GM21526 (cell line): ENCODE data around the gene MVB12B.

Source experiments
- ATAC-seq: cut with Tn5 transposase; IDR thresholded peaks from one replicate; pipeline ENCODE4 v1.9.1; 2021; ENCODE audit warnings: moderate library complexity; ENCODE audit not compliant: unreplicated experiment, low FRiP score

MVB12B gene

DNA sequence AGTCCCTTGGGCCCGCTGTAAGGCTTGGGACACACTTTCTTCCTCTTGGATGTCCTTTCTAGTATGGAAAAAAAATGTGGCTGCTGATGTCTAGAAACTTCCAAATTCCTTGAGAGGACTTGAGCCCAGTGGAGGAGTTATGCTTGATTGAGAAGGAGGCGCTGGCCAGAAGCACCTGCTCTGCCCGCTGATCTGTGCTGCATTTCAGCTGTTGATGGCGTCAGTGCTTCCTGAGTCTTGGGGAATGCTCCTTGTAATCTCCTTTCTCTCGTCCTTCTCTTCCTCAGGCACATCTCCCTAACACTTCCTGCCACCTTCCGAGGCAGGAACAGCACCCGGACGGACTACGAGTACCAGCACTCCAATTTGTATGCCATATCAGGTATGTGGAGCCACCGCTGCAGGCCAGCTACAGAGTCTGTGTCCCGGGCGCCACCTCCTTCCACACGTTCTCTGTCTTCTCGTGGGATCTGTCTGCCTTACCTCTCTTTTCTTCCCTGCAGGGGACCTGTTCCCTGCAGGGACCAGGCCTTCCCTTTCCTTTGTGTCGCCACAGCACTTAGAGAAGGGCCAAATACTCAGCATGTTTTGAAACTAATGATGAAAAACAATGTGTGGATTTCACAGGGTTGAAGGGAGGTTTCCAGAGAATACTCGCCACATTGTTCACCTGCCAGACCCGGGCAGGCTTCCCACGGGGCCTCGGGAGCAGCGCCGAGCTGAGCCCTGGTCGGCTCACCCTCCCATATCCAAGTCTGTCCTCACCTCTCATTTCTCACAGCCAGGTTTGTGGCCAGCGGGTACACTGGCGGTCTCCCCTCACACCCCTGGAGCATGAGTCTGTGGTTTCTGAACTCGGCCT lies 95.2 kb downstream of the MVB12B start:
- ATAC-seq = no peak

- ATAC-seq = no peak
Measured at GRCh38 chr9:126423142-126423915, 96.7 kb downstream of the MVB12B start.

DNA sequence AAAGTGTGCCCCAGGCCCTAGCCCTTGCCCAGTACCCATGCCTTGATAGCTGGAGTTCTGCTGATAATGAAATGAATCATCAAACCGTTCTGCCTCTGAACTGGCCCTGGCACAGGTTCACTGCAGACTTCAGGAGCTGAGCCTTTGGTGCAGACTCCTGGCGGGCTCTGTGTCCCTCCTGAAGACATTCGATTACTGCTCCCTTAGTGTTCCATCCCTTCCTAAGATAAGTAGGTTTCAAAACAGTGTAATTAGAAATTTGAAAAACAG lies 97.2 kb downstream of the MVB12B start:
- no peak for ATAC-seq

- ATAC-seq = no peak
Measured at GRCh38 chr9:126424511-126424910, 97.9 kb downstream of the MVB12B start.

DNA sequence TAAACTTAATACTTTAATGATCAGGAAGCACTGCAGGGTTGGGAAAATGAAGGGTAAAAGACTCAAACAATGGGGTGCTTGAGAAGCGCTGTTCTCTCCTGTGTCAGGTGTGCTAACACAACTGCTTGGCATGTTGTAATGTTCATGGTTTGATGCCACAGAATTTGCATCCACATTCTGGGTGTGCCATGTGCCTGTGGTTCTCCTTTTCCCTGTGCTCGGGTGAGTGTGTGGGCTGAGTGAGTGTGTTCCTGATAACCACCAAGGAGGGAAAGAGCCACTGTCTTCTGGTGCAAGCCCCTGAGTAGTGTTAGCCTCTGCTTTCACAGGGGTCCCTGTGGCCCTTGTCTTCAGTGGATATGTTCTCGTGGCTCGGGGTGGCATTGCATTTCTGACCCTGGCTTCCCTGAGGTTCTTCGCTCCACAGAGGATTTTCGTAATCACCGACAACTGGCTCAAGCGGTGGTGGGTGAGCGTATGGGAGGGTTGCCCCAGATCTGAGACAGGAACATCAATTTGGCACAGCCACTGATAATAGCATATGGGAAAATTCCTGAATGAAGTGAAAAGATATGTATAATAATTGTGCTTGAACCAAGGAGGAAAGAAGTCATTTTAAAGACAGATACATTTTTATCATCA lies 102.0 kb downstream of the MVB12B start:
- no peak for ATAC-seq

DNA sequence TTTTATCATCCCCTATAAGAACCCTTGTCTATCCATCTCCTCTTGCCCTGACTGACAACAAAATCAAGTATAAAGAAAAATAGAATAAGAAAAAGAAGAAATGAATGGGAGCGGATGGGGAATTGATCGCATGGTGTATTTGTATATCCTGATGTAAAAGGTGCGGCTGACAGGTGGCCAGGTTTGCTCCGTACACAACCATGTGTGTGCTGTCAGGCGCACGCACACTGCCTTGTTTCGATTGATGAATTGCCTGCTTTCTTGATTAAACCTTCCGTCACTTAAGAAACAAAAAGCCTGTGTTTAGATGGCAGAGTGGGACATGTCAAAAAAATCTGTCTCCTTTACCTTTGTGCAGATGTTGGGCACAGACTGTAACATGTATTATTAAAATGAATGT lies 102.6 kb downstream of the MVB12B start:
- no peak for ATAC-seq

- ATAC-seq = no peak
Measured at GRCh38 chr9:126430124-126430523, 103.5 kb downstream of the MVB12B start.

GRCh38 chr9:126431077-126431742 lies 104.6 kb downstream of the MVB12B start:
- no peak for ATAC-seq

GRCh38 chr9:126432659-126433058 lies 106.0 kb downstream of the MVB12B start:
- ATAC-seq = no peak

DNA sequence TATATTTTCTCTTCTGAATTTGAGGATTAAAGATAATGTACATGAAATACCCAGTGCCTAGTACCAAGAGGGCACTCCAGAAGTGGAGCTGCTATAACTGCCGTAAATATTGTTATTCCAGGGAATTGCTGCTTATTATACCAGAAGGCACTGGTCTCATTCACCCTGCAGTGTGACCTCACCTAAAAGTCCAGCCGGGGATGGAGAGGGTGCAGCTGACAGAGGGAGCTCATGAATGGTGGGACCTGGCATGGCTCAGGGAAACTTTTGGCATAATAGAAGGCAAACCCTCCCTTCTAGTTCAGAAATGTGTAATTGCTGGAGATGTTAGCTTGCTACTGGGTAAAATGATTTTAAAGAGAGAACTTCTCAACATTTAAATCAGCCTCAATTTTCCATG lies 108.5 kb downstream of the MVB12B start:
- ATAC-seq = no peak

- no peak for ATAC-seq
Measured at GRCh38 chr9:126435626-126436025, 109.0 kb downstream of the MVB12B start.

- no peak for ATAC-seq
Measured at GRCh38 chr9:126436545-126437267, 110.1 kb downstream of the MVB12B start.

GRCh38 chr9:126437268-126437666 lies 110.6 kb downstream of the MVB12B start:
- ATAC-seq = no peak

DNA sequence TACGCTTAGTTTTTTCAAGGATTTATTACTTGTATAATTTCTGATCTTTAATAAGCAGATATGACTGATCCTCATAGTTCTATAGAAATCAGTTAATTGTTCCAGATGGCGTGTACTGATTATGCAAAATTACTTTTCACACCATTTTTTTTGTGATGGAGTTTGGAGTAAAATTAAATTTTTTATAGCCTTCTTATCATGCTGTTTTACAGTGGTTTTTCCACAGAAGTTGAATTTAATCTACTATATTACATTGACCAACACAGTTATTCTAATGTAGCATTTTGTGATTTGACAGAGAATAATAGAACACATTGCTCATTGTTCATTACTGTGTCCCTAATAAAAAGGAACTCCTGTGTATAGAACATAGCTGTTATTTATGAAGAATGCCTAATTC lies 111.1 kb downstream of the MVB12B start:
- no peak for ATAC-seq

DNA sequence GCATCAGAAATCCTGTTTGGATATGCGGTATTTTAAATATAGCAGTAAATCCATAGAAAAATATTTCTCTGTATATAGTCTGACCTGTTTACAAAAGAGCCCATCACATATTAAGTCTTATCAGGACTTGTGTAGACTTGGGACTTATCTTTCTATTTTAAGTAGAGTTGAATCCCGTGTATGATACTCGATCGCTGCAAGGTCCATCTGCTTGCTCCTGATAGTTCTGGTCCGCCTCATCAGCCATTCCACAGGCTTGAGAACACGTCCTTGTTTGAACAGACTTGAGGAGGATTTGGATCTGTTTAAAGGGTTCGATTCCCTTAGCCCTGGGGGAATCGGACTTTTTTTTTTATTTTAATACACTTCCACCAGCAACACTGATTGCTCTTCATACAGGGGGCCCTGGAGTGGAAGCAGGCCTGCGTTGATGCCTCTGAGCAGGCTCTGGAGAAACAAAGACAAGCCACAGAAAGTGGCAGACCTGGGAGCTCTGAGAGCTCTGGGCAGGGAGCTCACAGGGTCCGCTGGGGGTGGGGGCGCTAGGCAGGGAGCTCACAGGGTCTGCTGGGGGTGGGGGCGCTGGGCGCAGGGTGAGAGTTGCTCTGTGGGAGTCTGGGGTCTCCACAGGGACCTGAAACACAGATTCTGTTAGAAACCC lies 112.2 kb downstream of the MVB12B start:
- ATAC-seq = no peak

GRCh38 chr9:126439402-126439765 lies 112.8 kb downstream of the MVB12B start:
- no peak for ATAC-seq

GRCh38 chr9:126439883-126440653 lies 113.4 kb downstream of the MVB12B start:
- ATAC-seq = no peak

DNA sequence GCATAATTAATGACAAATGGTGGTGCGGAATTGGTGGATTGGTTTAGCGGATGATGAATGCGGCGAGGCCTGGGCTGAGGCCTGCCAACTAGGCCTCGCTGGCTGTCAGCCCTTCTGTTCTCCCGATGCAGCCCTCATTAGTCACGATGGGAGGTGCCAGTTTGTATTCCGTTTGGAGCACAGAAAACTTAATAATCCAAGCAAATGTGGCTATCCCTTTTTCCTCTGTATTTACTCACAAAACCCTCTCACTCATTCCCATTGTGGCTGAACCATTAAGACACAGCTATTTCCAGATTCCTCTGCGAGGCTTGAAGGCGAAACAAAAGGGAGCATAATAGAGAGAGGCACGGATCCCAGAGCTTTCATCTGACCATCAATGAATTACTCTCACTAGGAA lies 114.3 kb downstream of the MVB12B start:
- no peak for ATAC-seq

DNA sequence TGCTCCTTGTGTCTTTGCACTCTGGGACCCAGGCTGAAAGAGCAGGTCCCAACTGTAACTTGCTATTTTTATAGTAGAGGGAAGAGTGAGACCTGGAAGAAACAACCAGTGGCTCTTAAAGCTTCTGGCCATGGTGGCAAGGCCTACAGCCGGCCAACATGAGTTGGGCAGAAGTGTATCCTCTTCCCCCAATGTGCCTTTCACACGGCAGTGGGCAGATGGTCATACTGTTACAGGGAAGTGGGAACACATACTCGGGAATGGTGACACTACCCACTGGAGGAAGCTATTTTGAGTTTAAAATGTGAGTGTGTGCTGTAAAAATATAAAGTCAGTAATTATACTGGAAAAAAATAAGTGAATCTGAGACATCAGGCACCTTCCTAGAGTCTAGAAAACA lies 116.0 kb downstream of the MVB12B start:
- ATAC-seq = no peak
